ENCODE results near the gene MUL1.

The MUL1 gene, protein sequence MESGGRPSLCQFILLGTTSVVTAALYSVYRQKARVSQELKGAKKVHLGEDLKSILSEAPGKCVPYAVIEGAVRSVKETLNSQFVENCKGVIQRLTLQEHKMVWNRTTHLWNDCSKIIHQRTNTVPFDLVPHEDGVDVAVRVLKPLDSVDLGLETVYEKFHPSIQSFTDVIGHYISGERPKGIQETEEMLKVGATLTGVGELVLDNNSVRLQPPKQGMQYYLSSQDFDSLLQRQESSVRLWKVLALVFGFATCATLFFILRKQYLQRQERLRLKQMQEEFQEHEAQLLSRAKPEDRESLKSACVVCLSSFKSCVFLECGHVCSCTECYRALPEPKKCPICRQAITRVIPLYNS

DNA sequence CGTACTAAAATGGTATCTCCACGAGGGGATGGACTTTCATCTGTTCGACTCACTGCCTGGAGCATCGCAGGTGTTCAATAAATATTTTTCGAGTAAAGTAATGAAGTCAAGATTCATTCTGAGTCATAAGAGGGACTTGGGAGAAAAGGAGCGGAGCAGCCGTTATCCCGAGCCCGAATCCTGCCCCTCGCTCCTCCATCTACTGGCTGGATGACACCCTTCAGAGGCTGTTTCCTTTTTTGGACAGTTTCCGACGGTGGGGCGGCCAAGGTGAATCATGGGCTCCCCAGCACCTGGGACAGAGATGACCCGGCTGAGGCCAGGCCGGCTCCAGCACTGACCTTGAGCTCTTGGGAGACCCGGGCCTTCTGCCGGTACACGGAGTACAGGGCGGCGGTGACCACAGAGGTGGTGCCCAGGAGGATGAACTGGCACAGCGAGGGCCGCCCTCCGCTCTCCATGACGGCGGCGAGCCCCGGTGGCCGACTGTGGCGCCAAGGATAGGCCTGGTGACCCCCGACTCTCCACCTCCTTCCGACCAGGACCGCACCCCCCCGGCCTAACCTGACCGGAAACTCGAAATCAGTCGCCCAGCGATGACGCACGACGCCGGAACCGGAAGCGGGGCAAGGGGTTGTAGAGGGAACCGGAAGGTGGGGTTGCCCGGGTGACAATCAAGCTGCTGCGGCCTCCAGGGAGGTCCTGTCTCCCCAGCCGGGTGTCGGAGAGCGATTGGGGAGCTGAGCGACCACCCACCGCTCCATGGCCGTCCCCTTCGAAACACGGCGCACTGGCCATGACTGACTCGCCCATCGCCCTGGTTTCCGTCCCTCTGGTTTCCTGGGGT is at the start of gene MUL1:
Gene MUL1, minus strand, starts transcription at position 588 of the 847 bp plus-strand sequence. Its CDS starts 127 bp downstream, at position 461.
- DNase-seq (ENCODE audit: low read depth, low spot score): no peak
- H3K36me3 ChIP-seq (ENCODE audit: control insufficient read depth, insufficient read depth, low read length): no peaks in the 10 kb centered on the region
- no peaks in the 10 kb centered on the region for H3K27me3 ChIP-seq (ENCODE audit: control insufficient read depth, insufficient read depth, low read length)
- no peaks in the 10 kb centered on the region for H3K4me1 ChIP-seq (ENCODE audit: control insufficient read depth, insufficient read depth, low read length)
- no CpG with 5 or more reads among the region's 58 CpGs for WGBS (ENCODE audit: insufficient coverage, insufficient read length)
- H3K4me3 ChIP-seq (ENCODE audit: low read length): peak within 1 kb of the TSS; percentile 85
- no peaks in the 10 kb centered on the region for H3K9me3 ChIP-seq (ENCODE audit: control insufficient read depth, insufficient read depth, low read length)
- no peak within 1 kb of the TSS for H3K27ac ChIP-seq (ENCODE audit: low read length)

DNA sequence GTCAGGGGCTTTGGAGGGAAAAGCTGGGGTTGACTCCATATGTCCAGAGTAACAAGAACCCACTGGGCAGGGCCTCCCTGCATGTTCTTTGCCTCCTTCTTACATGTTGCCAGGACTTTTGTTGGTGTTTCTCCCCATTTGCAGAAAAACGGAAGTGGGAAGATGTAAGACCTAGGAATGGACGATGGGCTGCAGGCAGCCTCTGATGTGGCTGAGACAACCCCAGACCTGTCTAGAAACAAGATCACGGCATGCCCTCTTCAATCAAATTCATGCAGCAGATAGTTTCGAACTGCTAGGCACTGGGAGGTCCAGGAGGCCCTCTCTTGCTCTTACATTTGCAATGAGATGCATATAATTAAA is 47.8 kb upstream of the MUL1 start:
- H3K27me3 ChIP-seq (ENCODE audit: control insufficient read depth, insufficient read depth, low read length): peaks cover 45% of the 10 kb centered on the region
- WGBS (ENCODE audit: insufficient coverage, insufficient read length): no CpG with 5 or more reads among the region's 4 CpGs
- no peak for DNase-seq (ENCODE audit: low read depth, low spot score)

DNA sequence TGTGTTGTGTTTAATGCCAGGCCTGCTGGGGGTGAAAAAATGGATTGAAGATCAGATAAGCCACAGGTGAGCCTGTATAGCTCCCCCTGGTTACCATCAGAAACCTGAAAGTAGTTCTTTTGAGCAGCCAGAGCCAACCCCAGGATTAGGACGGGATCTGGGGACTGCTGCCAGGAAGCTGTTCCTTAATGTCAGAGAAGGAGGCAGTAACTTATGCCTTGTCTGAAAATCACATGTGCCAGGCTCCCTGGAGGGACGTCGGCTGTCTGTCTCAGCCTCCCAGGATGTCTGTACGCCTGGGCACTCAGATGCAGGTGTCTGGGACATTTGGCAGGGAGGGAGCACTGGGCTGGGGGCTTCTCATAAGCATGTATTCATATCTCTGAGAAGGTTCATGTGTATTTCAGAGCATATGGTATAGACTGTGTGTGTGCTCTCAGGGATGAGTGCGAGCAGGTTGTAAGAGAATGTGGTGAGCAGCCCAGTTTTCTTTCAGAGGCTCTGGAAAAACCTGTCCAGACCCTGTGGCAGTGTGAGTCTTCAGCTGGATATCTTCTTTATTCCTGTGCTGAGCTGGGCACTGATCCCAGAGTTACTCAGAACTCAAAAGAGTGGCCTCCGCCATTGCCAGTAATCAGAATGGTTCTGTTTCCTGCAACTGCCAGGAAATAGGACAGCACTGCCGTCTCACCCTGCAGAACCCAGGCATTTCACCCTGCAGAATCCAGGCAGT is 47.2 kb upstream of the MUL1 start:
- no peak overlapping the region for H3K27ac ChIP-seq (ENCODE audit: low read length)
- H3K4me3 ChIP-seq (ENCODE audit: low read length): no peak overlapping the region
- H3K36me3 ChIP-seq (ENCODE audit: control insufficient read depth, insufficient read depth, low read length): no peaks in the 10 kb centered on the region
- no CpG with 5 or more reads among the region's 7 CpGs for WGBS (ENCODE audit: insufficient coverage, insufficient read length)
- peaks cover 4% of the 10 kb centered on the region; the same call in 1 of the 2 replicates for H3K4me1 ChIP-seq (ENCODE audit: control insufficient read depth, insufficient read depth, low read length)
- H3K27me3 ChIP-seq (ENCODE audit: control insufficient read depth, insufficient read depth, low read length): peaks cover 46% of the 10 kb centered on the region
- no peak for DNase-seq (ENCODE audit: low read depth, low spot score)
- H3K9me3 ChIP-seq (ENCODE audit: control insufficient read depth, insufficient read depth, low read length): no peaks in the 10 kb centered on the region

More for the DNA sequence above, 47.8 kb upstream of the MUL1 start:
- no peak overlapping the region for H3K4me3 ChIP-seq (ENCODE audit: low read length)
- H3K9me3 ChIP-seq (ENCODE audit: control insufficient read depth, insufficient read depth, low read length): no peaks in the 10 kb centered on the region
- H3K27ac ChIP-seq (ENCODE audit: low read length): no peak overlapping the region
- H3K4me1 ChIP-seq (ENCODE audit: control insufficient read depth, insufficient read depth, low read length): peaks cover 4% of the 10 kb centered on the region; the same call in 1 of the 2 replicates
- no peaks in the 10 kb centered on the region for H3K36me3 ChIP-seq (ENCODE audit: control insufficient read depth, insufficient read depth, low read length)

DNA sequence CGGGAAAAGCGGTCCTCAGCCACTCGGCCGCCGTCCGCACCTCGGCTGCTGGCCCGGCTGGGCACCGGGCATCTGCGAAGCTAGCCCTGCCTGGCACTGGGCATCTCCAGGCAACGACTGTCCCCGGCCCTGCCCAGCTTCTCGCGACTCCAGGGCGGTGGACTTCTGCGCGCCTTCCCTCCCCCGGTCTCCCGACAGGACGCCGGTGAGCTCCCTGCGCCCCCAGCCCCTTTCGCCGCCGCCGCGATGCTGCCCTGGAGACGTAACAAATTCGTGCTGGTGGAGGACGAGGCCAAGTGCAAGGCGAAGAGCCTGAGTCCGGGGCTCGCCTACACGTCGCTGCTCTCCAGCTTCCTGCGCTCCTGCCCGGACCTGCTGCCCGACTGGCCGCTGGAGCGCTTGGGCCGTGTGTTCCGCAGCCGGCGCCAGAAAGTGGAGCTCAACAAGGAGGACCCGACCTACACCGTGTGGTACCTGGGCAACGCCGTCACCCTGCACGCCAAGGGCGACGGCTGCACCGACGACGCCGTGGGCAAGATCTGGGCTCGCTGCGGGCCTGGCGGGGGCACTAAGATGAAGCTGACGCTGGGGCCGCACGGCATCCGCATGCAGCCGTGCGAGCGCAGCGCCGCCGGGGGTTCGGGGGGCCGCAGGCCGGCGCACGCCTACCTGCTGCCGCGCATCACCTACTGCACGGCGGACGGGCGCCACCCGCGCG is 44.9 kb upstream of the MUL1 start:
- Histone ChIP-seq H3K27me3 (ENCODE audit: control insufficient read depth, insufficient read depth, low read length) (peaks cover 46% of the 10 kb centered on the region), H3K4me3 (ENCODE audit: low read length) (peak overlapping the region; percentile 36; the same call in 1 of the 2 replicates), H3K36me3 (ENCODE audit: control insufficient read depth, insufficient read depth, low read length) (no peaks in the 10 kb centered on the region), H3K27ac (ENCODE audit: low read length) (no peak overlapping the region), H3K4me1 (ENCODE audit: control insufficient read depth, insufficient read depth, low read length) (peaks cover 4% of the 10 kb centered on the region; the same call in 1 of the 2 replicates), H3K9me3 (ENCODE audit: control insufficient read depth, insufficient read depth, low read length) (no peaks in the 10 kb centered on the region)
- no CpG with 5 or more reads among the region's 82 CpGs for WGBS (ENCODE audit: insufficient coverage, insufficient read length)
- no peak for DNase-seq (ENCODE audit: low read depth, low spot score)

DNA sequence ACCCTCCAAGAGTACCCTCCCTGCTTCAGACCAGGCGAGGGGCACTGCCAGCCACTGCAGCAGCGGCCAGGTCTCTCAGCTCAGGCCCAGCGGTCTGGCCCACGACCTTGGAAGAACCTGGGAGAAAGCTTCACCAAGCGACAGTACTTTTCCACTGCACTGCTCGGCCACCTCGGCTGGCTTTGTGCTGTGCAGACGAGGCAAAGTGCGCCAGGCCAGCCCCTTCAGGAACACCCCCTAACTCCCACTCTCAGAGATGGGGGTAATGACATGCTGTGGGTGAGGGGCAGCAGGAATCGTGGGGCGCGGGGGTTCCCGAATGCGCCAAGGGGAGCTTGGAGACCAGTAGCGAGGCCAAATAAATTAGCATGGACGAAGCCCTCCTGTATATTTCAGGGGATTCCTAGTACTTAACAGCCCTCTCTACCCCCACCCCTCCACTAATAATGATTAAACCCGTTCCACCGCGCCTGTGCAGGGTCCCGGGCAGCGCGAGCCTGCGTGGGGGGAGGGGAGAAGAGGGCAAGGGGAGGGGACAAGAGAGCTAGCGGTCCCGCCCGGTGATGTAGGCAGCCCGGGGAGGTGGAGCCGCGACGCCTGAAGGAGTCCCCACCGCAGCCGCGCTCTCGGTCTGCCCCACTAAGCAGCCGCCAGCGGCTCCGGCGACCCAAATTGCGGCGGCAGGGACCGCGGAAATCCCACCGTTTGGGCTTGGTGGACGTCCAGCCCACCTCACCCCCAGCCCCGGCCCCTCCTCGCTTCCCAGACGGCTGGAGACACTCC is 44.2 kb upstream of the MUL1 start, which contains the start of gene FAM43B:
Gene FAM43B, plus strand, starts transcription at position 629 of the 783 bp plus-strand sequence. CDS start 401 bp downstream, outside the sequence.
- WGBS (ENCODE audit: insufficient coverage, insufficient read length): no CpG with 5 or more reads among the region's 47 CpGs
- Histone ChIP-seq H3K4me1 (ENCODE audit: control insufficient read depth, insufficient read depth, low read length) (peaks cover 4% of the 10 kb centered on the region; the same call in 1 of the 2 replicates), H3K27ac (ENCODE audit: low read length) (no peak within 1 kb of the TSS), H3K4me3 (ENCODE audit: low read length) (peak within 1 kb of the TSS; percentile 36; the same call in 1 of the 2 replicates), H3K27me3 (ENCODE audit: control insufficient read depth, insufficient read depth, low read length) (peaks cover 46% of the 10 kb centered on the region), H3K9me3 (ENCODE audit: control insufficient read depth, insufficient read depth, low read length) (no peaks in the 10 kb centered on the region), H3K36me3 (ENCODE audit: control insufficient read depth, insufficient read depth, low read length) (no peaks in the 10 kb centered on the region)
- DNase-seq (ENCODE audit: low read depth, low spot score): no peak

DNA sequence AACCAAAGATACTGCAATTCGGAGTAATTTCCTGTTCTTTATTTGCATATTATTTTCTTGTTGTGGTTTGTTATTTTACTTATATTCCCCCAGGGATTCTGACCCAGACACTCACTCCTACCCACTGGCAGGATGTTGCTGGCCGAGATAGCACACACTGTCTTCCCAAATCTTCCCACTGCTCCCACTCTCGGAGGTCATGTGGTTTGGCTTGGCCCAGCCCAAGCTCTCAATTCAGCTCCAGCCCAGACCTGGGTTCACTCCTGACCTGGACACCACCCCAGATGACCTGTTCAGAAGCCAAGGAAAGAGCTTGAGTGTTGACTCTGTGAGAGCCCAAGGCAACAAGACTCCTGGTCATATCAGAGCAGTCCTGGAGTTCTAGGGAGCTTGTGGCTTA is 43.2 kb upstream of the MUL1 start:
- H3K27me3 ChIP-seq (ENCODE audit: control insufficient read depth, insufficient read depth, low read length): peaks cover 46% of the 10 kb centered on the region
- no peak for DNase-seq (ENCODE audit: low read depth, low spot score)
- no CpG with 5 or more reads among the region's 3 CpGs for WGBS (ENCODE audit: insufficient coverage, insufficient read length)
- H3K4me3 ChIP-seq (ENCODE audit: low read length): no peak overlapping the region
- H3K36me3 ChIP-seq (ENCODE audit: control insufficient read depth, insufficient read depth, low read length): no peaks in the 10 kb centered on the region
- no peaks in the 10 kb centered on the region for H3K9me3 ChIP-seq (ENCODE audit: control insufficient read depth, insufficient read depth, low read length)
- H3K4me1 ChIP-seq (ENCODE audit: control insufficient read depth, insufficient read depth, low read length): peaks cover 4% of the 10 kb centered on the region; the same call in 1 of the 2 replicates
- no peak overlapping the region for H3K27ac ChIP-seq (ENCODE audit: low read length)

DNA sequence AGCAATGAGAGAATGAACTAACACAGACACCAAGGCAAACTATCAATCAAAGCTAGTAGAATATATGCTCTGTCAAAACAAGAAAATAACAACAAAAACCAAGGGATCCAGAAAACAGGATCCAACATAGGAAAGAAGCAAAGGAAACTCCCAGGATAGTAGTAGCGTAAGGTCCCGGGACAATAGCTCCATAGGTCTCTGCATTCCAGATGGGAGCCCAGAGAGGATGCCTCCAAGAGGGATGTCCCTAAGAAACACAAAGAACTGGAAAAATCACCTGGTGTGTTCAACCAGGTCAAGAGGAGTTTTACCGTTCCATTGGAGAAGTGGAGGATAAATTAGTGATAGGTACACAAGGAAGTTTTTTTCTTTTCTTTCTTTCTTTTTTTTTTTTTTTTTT is 38.7 kb upstream of the MUL1 start:
- no peaks in the 10 kb centered on the region for H3K36me3 ChIP-seq (ENCODE audit: control insufficient read depth, insufficient read depth, low read length)
- peaks cover 7% of the 10 kb centered on the region for H3K27me3 ChIP-seq (ENCODE audit: control insufficient read depth, insufficient read depth, low read length)
- no peaks in the 10 kb centered on the region for H3K9me3 ChIP-seq (ENCODE audit: control insufficient read depth, insufficient read depth, low read length)
- H3K27ac ChIP-seq (ENCODE audit: low read length): no peak overlapping the region
- no CpG with 5 or more reads among the region's 3 CpGs for WGBS (ENCODE audit: insufficient coverage, insufficient read length)
- H3K4me3 ChIP-seq (ENCODE audit: low read length): no peak overlapping the region
- no peaks in the 10 kb centered on the region for H3K4me1 ChIP-seq (ENCODE audit: control insufficient read depth, insufficient read depth, low read length)
- DNase-seq (ENCODE audit: low read depth, low spot score): no peak

DNA sequence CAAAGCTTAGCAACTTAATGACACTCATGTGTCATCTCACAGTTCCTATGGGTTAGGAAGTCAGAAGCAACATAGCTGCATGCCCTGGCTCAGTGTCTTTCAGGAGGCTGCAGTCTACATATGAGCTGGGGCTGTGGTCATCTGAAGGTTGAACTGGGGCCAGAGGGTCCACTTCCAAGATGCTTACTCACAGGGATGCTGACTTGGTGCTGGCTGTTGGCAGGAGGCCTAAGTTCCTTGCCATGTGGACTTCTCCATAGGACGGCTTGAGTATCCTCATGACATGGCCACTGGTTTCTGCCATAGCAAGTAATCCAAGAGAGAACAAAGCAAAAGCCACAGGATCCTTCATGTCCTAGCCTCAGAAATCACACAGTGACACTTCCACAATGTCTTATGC is 32.3 kb upstream of the MUL1 start:
- no peak overlapping the region for H3K27ac ChIP-seq (ENCODE audit: low read length)
- no peaks in the 10 kb centered on the region for H3K36me3 ChIP-seq (ENCODE audit: control insufficient read depth, insufficient read depth, low read length)
- H3K9me3 ChIP-seq (ENCODE audit: control insufficient read depth, insufficient read depth, low read length): no peaks in the 10 kb centered on the region
- no peaks in the 10 kb centered on the region for H3K27me3 ChIP-seq (ENCODE audit: control insufficient read depth, insufficient read depth, low read length)
- WGBS (ENCODE audit: insufficient coverage, insufficient read length): no CpG with 5 or more reads among the region's 1 CpG
- no peak overlapping the region for H3K4me3 ChIP-seq (ENCODE audit: low read length)
- no peak for DNase-seq (ENCODE audit: low read depth, low spot score)
- no peaks in the 10 kb centered on the region for H3K4me1 ChIP-seq (ENCODE audit: control insufficient read depth, insufficient read depth, low read length)

DNA sequence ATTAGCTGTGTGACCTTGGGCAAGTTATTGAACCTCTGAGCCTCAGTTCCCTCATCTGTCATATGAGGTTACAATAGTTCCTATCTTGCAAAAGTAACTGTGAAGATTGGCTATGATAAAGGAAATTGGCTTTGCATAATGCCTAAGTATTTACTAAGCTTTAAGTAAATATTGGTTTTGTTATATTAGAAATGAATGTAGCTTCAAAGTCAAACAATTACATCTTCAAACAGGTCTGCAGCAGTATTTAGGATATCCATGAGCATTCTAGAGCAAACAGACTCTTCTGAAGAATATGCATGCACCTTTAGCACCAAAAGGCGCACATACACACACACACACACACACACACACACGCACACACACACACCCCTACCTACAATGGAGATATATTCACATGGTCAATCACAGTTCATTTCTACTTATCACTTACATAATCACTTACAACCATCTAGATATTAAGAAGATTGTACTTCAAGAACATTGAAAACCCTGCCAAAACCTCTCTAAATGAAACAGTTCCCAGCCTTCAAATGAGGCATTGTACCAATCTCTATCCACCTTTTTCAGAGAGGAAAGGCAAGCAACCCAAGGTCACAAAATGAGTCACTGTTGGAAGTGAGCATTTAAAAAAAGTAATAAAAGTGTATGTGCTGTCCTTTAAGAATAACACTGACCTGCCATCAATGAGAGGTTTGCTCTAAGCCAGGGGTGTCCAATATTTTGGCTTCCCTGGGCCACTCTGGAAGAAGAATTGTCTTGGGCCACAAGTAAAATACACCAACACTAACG is 31.0 kb upstream of the MUL1 start:
- Histone ChIP-seq H3K27me3 (ENCODE audit: control insufficient read depth, insufficient read depth, low read length) (no peaks in the 10 kb centered on the region), H3K27ac (ENCODE audit: low read length) (no peak overlapping the region)

More for the DNA sequence above, 31.0 kb upstream of the MUL1 start:
- WGBS (ENCODE audit: insufficient coverage, insufficient read length): no CpG with 5 or more reads among the region's 3 CpGs
- Histone ChIP-seq H3K4me3 (ENCODE audit: low read length) (no peak overlapping the region), H3K36me3 (ENCODE audit: control insufficient read depth, insufficient read depth, low read length) (no peaks in the 10 kb centered on the region), H3K9me3 (ENCODE audit: control insufficient read depth, insufficient read depth, low read length) (no peaks in the 10 kb centered on the region), H3K4me1 (ENCODE audit: control insufficient read depth, insufficient read depth, low read length) (no peaks in the 10 kb centered on the region; the same call in 1 of the 2 replicates)
- DNase-seq (ENCODE audit: low read depth, low spot score): no peak
